Skeletal muscle satellite cell (primary cell): Measurements from ENCODE around the gene BTBD9.

ENCODE experiments used
- H3K27me3 ChIP-seq: 2 replicates; pipeline ENCODE4 v1.7.0; 2013; ENCODE audit warnings: low read length; ENCODE audit not compliant: control insufficient read depth, insufficient read depth
- H3K36me3 ChIP-seq: 2 replicates; pipeline ENCODE4 v1.7.0; 2013; ENCODE audit warnings: mild to moderate bottlenecking, control low read depth, low read length; ENCODE audit not compliant: insufficient read depth
- H3K4me1 ChIP-seq: 2 replicates; pipeline ENCODE4 v1.7.0; 2013; ENCODE audit warnings: low read length; ENCODE audit not compliant: control insufficient read depth, insufficient read depth
- H3K4me2 ChIP-seq: 2 replicates; pipeline ENCODE4 v1.7.0; 2013; ENCODE audit warnings: mild to moderate bottlenecking, low read length
- H3K4me3 ChIP-seq: 2 replicates; pipeline ENCODE4 v1.7.0; 2013; ENCODE audit warnings: low read length
- H3K9ac ChIP-seq: 2 replicates; pipeline ENCODE4 v1.7.0; 2013; ENCODE audit warnings: mild to moderate bottlenecking, low read depth, low read length, moderate library complexity
- H3K9me3 ChIP-seq: replicated peaks from 2 replicates; pipeline ENCODE4 v1.7.0; 2013; ENCODE audit warnings: mild to moderate bottlenecking, control low read depth, low read length

The BTBD9 gene

GRCh38 chr6:38159596-38159995 is 480.1 kb downstream of the BTBD9 start:
- Histone ChIP-seq H3K36me3 (peaks cover 3% of the 10 kb centered on the region), H3K4me3 (no peak overlapping the region), H3K4me1 (peaks cover 12% of the 10 kb centered on the region), H3K9ac (no peak overlapping the region), H3K9me3 (no peaks in the 10 kb centered on the region), H3K27me3 (no peaks in the 10 kb centered on the region), H3K4me2 (no peak overlapping the region)

GRCh38 chr6:38158762-38159350 is 480.9 kb downstream of the BTBD9 start:
- Histone ChIP-seq H3K4me1 (peaks cover 12% of the 10 kb centered on the region), H3K27me3 (no peaks in the 10 kb centered on the region)

GRCh38 chr6:38157905-38158304 is 481.8 kb downstream of the BTBD9 start:
- H3K36me3 ChIP-seq = peaks cover 8% of the 10 kb centered on the region

More at GRCh38 chr6:38158762-38159350, 480.9 kb downstream of the BTBD9 start:
- Histone ChIP-seq H3K4me3 (no peak overlapping the region), H3K9ac (no peak overlapping the region), H3K9me3 (no peaks in the 10 kb centered on the region), H3K4me2 (no peak overlapping the region), H3K36me3 (peaks cover 4% of the 10 kb centered on the region)

GRCh38 chr6:38156818-38157565 is 482.7 kb downstream of the BTBD9 start:
- no peak overlapping the region for H3K4me3 ChIP-seq
- no peak overlapping the region for H3K4me2 ChIP-seq
- no peaks in the 10 kb centered on the region for H3K9me3 ChIP-seq
- no peak overlapping the region for H3K9ac ChIP-seq
- H3K4me1 ChIP-seq = peaks cover 12% of the 10 kb centered on the region
- H3K36me3 ChIP-seq = peaks cover 8% of the 10 kb centered on the region
- H3K27me3 ChIP-seq = no peaks in the 10 kb centered on the region

More at GRCh38 chr6:38157905-38158304, 481.8 kb downstream of the BTBD9 start:
- H3K9me3 ChIP-seq = no peaks in the 10 kb centered on the region
- H3K27me3 ChIP-seq = no peaks in the 10 kb centered on the region
- H3K4me2 ChIP-seq = no peak overlapping the region
- H3K9ac ChIP-seq = no peak overlapping the region
- no peak overlapping the region for H3K4me3 ChIP-seq
- H3K4me1 ChIP-seq = peaks cover 12% of the 10 kb centered on the region

GRCh38 chr6:38155621-38156204 is 484.0 kb downstream of the BTBD9 start:
- Histone ChIP-seq H3K4me1 (peaks cover 12% of the 10 kb centered on the region), H3K4me2 (no peak overlapping the region), H3K4me3 (no peak overlapping the region), H3K36me3 (peaks cover 8% of the 10 kb centered on the region), H3K9me3 (no peaks in the 10 kb centered on the region), H3K9ac (no peak overlapping the region), H3K27me3 (no peaks in the 10 kb centered on the region)

GRCh38 chr6:38155144-38155543 is 484.6 kb downstream of the BTBD9 start:
- Histone ChIP-seq H3K27me3 (no peaks in the 10 kb centered on the region), H3K4me1 (peaks cover 12% of the 10 kb centered on the region), H3K9ac (no peak overlapping the region), H3K9me3 (no peaks in the 10 kb centered on the region), H3K36me3 (peaks cover 8% of the 10 kb centered on the region), H3K4me3 (no peak overlapping the region), H3K4me2 (no peak overlapping the region)

- H3K4me3 ChIP-seq = no peak overlapping the region
- H3K9me3 ChIP-seq = no peaks in the 10 kb centered on the region
- H3K9ac ChIP-seq = no peak overlapping the region
- H3K4me1 ChIP-seq = peaks cover 12% of the 10 kb centered on the region
- no peak overlapping the region for H3K4me2 ChIP-seq
- peaks cover 9% of the 10 kb centered on the region for H3K36me3 ChIP-seq
- no peaks in the 10 kb centered on the region for H3K27me3 ChIP-seq
Observed at GRCh38 chr6:38154731-38155130, 485.0 kb downstream of the BTBD9 start.

GRCh38 chr6:38153798-38154345 is 485.9 kb downstream of the BTBD9 start:
- H3K4me2 ChIP-seq = no peak overlapping the region
- peaks cover 13% of the 10 kb centered on the region for H3K36me3 ChIP-seq
- no peaks in the 10 kb centered on the region for H3K27me3 ChIP-seq
- no peak overlapping the region for H3K9ac ChIP-seq
- no peak overlapping the region for H3K4me3 ChIP-seq
- H3K4me1 ChIP-seq = peaks cover 12% of the 10 kb centered on the region
- H3K9me3 ChIP-seq = no peaks in the 10 kb centered on the region

GRCh38 chr6:38153076-38153797 is 486.5 kb downstream of the BTBD9 start:
- peaks cover 12% of the 10 kb centered on the region for H3K4me1 ChIP-seq
- no peaks in the 10 kb centered on the region for H3K9me3 ChIP-seq
- no peak overlapping the region for H3K4me2 ChIP-seq
- H3K36me3 ChIP-seq = peaks cover 17% of the 10 kb centered on the region
- no peak overlapping the region for H3K4me3 ChIP-seq
- no peak overlapping the region for H3K9ac ChIP-seq
- H3K27me3 ChIP-seq = no peaks in the 10 kb centered on the region

GRCh38 chr6:38152620-38153019 is 487.1 kb downstream of the BTBD9 start:
- H3K4me3 ChIP-seq = no peak overlapping the region
- H3K36me3 ChIP-seq = peaks cover 17% of the 10 kb centered on the region
- H3K27me3 ChIP-seq = no peaks in the 10 kb centered on the region
- peaks cover 12% of the 10 kb centered on the region for H3K4me1 ChIP-seq
- H3K4me2 ChIP-seq = no peak overlapping the region
- no peak overlapping the region for H3K9ac ChIP-seq
- no peaks in the 10 kb centered on the region for H3K9me3 ChIP-seq
